ENCODE measurements around the gene DIAPH3.

DNA sequence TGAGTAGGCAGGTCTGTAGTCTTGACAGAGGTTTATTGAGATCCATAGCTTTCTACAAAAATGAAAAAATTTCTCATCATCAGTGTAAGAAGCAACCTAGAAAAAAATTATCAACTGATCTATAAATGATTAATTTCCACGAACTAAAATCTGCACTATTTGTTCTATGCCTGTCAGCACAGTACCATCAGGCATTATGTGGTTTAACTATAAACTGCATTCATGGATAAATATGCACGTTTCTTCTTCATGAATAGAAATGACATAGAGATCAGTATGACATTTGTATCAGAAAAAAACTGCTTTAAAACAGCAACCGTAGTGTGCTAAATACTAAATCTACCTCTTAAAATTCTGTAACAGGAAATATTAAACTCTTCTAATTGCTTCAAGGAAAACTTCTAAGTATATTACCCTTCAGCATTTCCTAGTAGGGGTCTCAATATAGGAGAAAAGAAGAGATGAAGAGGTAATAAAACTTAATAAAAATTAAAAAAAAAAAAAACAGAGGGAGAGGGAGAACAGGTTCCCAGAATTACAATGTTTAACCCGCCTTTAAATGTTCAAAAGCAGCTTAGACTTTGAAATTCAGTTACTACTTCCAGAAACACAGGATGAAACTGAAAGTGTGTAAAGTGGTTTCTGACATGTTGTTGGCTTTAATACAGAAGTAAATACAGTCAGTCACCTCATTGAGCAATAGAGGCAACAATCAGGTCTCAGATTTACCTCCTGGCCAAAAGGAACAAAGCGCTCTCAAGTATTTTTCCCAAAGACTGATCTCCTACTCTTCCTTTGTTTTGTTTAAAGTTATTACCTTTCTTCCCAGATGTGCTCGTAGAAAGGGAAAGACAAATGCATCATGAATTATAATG lies 144.4 kb downstream of the DIAPH3 start:
- TF ChIP-seq CTCF (IDR thresholded peaks at IDR 0.05; ENCODE audit: low read depth, low read length) (no peak), EZH2phosphoT487 (IDR thresholded peaks at IDR 0.05; ENCODE audit: low read depth) (no peak)

Data from OCI-LY3 (cell line).